CD1c-positive myeloid dendritic cell (primary cell): ENCODE measurements around the gene TRPM5.

Experiments used
- DNase-seq: peaks from one replicate; pipeline ENCODE4 v3.0.0-alpha.2; 2016; ENCODE audit errors: extremely low spot score

TRPM5 gene

GRCh38 chr11:2420502-2421225, 23.6 kb downstream of the TRPM5 start:
- peak; percentile 86 for DNase-seq

- DNase-seq: peak; percentile 84
Observed at GRCh38 chr11:2419638-2420501, 24.4 kb downstream of the TRPM5 start.

GRCh38 chr11:2418693-2419360, 25.5 kb downstream of the TRPM5 start:
- DNase-seq: no peak

GRCh38 chr11:2417856-2418692, 26.2 kb downstream of the TRPM5 start:
- no peak for DNase-seq

- DNase-seq: no peak
Observed at GRCh38 chr11:2416765-2417164, 27.5 kb downstream of the TRPM5 start.

GRCh38 chr11:2415601-2416380, 28.5 kb downstream of the TRPM5 start:
- DNase-seq: no peak

- DNase-seq: no peak
Observed at GRCh38 chr11:2415171-2415570, 29.1 kb downstream of the TRPM5 start.

- DNase-seq: no peak
Observed at GRCh38 chr11:2414616-2415015, 29.7 kb downstream of the TRPM5 start.

- no peak for DNase-seq
Observed at GRCh38 chr11:2413742-2414579, 30.4 kb downstream of the TRPM5 start.

GRCh38 chr11:2412323-2412722, 32.0 kb downstream of the TRPM5 start:
- no peak for DNase-seq

- DNase-seq: no peak
Observed at GRCh38 chr11:2411446-2412305, 32.6 kb downstream of the TRPM5 start.

GRCh38 chr11:2410616-2411015, 33.7 kb downstream of the TRPM5 start:
- DNase-seq: no peak

- DNase-seq: no peak
Observed at GRCh38 chr11:2409611-2410468, 34.5 kb downstream of the TRPM5 start.

GRCh38 chr11:2409126-2409525, 35.2 kb downstream of the TRPM5 start:
- no peak for DNase-seq

GRCh38 chr11:2408671-2409070, 35.6 kb downstream of the TRPM5 start:
- DNase-seq: no peak

GRCh38 chr11:2406878-2407410, 37.4 kb downstream of the TRPM5 start:
- no peak for DNase-seq

- DNase-seq: no peak
Observed at GRCh38 chr11:2406451-2406850, 37.9 kb downstream of the TRPM5 start.

- DNase-seq: no peak
Observed at GRCh38 chr11:2404735-2405196, 39.5 kb downstream of the TRPM5 start.
